Measurements from ENCODE around the gene MAP2K6.

Gene MAP2K6

DNA sequence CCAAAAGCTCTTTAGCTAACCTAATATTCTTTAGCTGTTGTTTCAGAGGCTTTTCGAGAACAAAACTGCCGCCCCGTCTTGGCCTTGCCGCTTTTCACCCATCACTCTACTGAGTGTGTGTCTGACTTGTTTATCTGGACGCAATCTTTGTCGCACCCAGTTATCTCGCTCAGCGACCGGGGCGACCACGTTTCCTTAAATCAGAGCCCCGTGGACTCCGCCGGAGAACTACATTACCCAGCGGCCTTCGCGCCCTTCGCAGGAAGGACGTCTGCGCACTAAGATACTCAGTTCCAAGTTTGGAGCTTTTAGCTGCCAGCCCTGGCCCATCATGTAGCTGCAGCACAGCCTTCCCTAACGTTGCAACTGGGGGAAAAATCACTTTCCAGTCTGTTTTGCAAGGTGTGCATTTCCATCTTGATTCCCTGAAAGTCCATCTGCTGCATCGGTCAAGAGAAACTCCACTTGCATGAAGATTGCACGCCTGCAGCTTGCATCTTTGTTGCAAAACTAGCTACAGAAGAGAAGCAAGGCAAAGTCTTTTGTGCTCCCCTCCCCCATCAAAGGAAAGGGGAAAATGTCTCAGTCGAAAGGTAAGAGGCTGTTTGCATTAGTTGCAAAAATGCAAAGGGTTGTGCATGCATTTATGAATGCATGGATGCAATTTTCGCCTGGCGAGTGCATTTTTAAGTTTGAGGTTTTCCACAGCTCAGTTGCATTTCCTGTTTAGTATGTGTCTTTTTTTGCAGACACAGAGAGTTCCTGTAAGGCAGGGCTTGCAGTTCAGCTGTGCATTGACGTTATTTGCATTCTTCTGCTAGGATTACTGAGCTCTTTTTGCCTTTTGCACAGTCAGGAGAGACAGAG, at the start of gene MAP2K6:
MAP2K6 (plus strand) TSS at position 290 of the 867 bp plus-strand sequence; CDS start at position 578, 288 bp downstream.
- no peak for DNase-seq (ENCODE audit: low read depth)
- TF ChIP-seq, protein P1, sequence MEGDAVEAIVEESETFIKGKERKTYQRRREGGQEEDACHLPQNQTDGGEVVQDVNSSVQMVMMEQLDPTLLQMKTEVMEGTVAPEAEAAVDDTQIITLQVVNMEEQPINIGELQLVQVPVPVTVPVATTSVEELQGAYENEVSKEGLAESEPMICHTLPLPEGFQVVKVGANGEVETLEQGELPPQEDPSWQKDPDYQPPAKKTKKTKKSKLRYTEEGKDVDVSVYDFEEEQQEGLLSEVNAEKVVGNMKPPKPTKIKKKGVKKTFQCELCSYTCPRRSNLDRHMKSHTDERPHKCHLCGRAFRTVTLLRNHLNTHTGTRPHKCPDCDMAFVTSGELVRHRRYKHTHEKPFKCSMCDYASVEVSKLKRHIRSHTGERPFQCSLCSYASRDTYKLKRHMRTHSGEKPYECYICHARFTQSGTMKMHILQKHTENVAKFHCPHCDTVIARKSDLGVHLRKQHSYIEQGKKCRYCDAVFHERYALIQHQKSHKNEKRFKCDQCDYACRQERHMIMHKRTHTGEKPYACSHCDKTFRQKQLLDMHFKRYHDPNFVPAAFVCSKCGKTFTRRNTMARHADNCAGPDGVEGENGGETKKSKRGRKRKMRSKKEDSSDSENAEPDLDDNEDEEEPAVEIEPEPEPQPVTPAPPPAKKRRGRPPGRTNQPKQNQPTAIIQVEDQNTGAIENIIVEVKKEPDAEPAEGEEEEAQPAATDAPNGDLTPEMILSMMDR (conservative IDR thresholded peaks at IDR 0.05; ENCODE audit: low read depth, low read length): no peak
- H3K4me3 ChIP-seq (ENCODE audit: low read length): peak within 1 kb of the TSS; percentile 67

DNA sequence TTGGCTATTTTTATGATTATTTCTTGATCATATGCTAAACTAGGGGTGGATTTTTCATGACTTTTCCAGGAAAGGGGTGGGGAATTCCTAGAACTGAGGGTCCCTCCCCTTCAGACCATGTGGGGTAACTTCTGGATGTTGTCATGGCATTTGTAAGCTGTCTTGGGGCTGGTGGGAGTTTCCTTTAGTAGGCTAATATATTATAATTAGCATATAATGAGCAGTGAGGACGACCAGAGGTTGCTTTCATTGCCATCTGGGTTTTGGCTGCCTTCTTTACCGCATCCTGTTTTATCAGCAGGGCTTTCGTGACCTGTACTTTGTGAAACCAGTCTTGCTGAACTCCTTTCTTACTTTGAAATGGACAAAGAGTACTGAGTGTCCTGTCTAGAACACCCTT, 47.2 kb upstream of the MAP2K6 start:
- DNase-seq (ENCODE audit: low read depth): no peak
- TF ChIP-seq, protein P1 (conservative IDR thresholded peaks at IDR 0.05; ENCODE audit: low read depth, low read length): no peak

GRCh38 chr17:69373069-69373468, 41.4 kb upstream of the MAP2K6 start:
- TF ChIP-seq, protein P1 (conservative IDR thresholded peaks at IDR 0.05; ENCODE audit: low read depth, low read length): no peak
- no peak overlapping the region for H3K4me3 ChIP-seq (ENCODE audit: low read length)
- no peak for DNase-seq (ENCODE audit: low read depth)

More for the DNA sequence above, 47.2 kb upstream of the MAP2K6 start:
- no peak overlapping the region for H3K4me3 ChIP-seq (ENCODE audit: low read length)

GRCh38 chr17:69375229-69375628, 39.3 kb upstream of the MAP2K6 start:
- TF ChIP-seq, protein P1 (conservative IDR thresholded peaks at IDR 0.05; ENCODE audit: low read depth, low read length): no peak
- DNase-seq (ENCODE audit: low read depth): no peak
- no peak overlapping the region for H3K4me3 ChIP-seq (ENCODE audit: low read length)

GRCh38 chr17:69388822-69389442, 25.6 kb upstream of the MAP2K6 start:
- H3K4me3 ChIP-seq (ENCODE audit: low read length): no peak overlapping the region
- DNase-seq (ENCODE audit: low read depth): no peak
- TF ChIP-seq, protein P1 (conservative IDR thresholded peaks at IDR 0.05; ENCODE audit: low read depth, low read length): no peak

DNA sequence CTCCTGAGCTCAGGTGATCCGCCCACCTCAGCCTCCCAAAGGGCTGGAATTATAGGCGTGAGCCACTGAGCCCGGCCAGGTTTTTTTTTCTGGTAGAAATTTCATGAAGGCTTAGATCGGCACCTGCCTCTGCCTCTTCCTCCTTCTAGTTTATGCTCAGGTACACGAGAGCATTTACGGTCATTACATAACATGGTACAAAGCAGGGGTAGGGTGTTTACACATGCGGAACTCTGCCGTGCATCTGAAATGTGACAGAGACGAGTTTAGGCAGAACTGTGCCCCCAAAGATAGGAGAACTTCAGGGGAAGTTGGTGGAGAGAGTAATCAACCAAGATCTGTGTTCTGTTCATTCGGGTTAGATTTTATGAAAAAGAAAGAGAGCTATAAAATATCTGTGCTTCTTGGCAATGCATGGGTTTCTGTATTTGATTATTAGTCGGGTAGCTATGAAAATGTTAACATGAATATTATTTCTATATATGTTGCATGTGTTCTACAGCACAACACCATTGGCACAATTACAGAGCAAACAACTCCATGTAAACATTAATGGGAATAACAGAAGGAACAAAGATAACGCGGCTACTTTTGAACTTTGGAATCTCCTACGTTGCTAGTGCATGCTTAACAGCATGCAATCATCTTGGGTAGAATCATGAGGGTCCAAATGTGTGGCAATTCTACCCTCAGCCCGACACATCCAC, 23.5 kb upstream of the MAP2K6 start:
- DNase-seq (ENCODE audit: low read depth): no peak
- TF ChIP-seq, protein P1 (conservative IDR thresholded peaks at IDR 0.05; ENCODE audit: low read depth, low read length): no peak
- H3K4me3 ChIP-seq (ENCODE audit: low read length): no peak overlapping the region
